Measurements from ENCODE around the gene YPEL3. TPM values are rescaled to one million over a fixed set of nuclear protein-coding genes. Genes with fewer than 3 reads are reported as not detected.

YPEL3 gene
- total RNA-seq, 1 donor from 2014 or later, result 18.8 TPM

DNA sequence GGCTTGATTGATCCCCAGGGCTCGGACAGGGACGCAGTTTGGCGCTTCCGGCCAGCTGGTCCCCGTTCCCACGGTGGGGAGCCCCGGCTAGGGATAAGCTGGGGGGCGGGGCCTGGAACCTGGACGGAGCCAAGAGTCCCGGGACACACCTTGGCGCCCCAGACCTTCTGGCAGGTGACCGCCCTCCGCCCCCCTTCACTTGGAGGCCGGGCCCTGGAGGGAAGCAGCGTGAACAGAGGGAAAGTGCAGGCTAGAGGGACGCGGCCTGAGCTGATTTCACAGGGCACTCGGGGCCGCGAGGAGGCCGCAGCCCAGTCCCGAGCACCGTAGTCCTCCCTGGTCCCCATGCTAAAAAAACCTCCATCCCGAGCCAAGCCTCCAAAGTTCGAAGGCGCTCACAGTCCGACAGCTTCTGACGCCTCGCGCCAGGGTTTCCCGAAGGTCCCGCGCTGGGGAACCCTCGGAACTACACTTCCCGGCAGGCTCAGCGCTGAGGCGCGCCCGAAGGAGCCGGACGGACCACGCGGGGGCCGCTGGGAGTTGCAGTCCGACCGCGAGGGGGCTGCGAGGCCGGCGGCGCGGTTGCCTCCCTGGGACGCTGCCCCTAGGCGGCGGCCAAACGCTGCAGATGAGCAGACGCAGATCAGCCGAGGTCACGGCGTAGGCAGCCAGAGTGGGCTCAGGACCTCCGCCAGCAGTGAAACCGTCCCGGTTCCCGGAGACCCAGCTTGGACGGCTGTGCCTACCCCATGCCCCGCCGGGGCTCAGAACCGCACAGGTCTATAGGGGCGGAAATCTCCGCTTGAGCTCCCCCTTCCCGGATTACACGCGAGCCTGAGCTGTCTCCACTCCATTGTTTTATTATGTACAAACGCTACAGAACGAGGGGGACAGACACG, 4.3 kb downstream of the YPEL3 start, which contains the start of gene TBX6:
TBX6 (minus strand) TSS at position 451 of the 899 bp plus-strand sequence. CDS start 731 bp downstream, outside the sequence.
- FAIRE-seq (no peak), DNase-seq (ENCODE audit: low spot score in 2 of 2) (peak; percentile 95 to 97)

DNA sequence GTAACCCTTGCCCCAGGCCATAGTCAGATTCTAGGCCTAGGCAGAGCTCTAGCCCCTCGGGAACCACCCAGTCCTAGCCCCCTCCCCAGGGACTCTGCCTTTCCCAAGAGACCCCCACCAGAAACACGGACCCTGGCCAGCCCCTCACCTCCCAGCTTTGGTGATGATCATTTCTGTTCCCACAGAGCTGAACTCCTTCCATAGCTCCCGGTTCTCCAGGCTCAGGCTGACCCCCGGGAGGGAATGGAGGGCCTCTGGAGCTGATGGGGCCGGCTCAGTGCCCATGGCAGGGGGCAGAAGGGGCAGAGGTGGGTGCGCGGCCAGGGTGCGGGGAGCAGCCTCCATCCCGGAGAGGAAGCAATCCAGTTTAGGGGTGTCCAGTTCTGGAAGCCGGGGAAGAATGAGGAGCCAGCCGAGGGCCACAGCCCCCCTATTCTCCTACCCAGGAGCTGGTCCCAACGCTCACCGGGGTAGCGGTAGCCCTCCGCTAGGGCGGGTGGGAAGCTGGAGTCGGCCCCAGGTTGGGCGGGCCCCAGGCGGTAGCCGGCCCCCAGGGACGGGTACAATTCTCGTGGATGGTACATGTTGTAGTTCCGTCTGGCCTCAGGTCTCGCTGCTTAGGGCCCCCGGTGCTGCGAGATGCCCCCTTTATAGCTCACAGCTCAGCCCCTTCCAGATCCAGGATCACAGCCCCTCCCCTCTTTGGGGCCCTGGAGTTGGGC, 5.2 kb downstream of the YPEL3 start:
- DNase-seq (ENCODE audit: low spot score in 2 of 2) (peak in 1 of 2 donors; percentile 20), FAIRE-seq (no peak)

DNA sequence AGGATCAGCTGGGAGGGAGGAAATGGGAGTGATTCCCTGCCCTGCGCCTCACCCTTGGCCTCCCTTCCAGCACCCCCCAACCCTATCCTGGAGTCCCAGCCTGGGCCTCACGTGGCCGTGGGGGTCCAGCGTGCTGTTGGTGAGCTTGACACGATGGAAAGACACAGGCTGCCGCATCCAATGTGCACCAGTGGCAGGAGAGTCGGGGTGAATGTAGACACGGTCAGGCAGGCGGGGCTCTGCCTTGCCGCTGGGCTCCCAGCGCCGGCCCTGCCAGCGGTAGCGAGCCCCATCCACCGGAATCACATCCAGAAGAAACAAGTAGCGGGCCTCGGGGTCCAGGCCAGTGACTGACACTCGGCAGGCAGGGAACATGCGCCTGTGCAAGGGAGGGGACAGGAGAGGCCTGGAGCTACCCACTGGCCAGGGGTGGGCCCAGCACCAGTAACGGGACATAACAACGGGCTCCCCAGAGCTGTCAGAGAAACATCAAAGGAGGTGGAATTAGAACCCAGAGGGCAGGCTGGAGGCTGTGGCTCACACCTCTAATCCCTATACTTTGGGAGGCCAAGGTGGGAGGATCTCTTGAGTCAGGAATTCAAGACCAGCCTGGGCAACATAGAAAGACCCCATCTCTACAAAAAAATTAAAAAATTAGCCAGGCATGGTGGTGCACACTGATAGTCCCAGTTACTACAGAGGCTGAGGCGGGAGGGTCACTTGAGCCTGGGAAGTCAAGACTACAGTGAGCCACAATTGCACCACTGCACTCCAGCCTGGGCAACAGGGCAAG, 7.0 kb downstream of the YPEL3 start:
- FAIRE-seq, result no peak
- no peak for DNase-seq (ENCODE audit: low spot score in 2 of 2)

DNA sequence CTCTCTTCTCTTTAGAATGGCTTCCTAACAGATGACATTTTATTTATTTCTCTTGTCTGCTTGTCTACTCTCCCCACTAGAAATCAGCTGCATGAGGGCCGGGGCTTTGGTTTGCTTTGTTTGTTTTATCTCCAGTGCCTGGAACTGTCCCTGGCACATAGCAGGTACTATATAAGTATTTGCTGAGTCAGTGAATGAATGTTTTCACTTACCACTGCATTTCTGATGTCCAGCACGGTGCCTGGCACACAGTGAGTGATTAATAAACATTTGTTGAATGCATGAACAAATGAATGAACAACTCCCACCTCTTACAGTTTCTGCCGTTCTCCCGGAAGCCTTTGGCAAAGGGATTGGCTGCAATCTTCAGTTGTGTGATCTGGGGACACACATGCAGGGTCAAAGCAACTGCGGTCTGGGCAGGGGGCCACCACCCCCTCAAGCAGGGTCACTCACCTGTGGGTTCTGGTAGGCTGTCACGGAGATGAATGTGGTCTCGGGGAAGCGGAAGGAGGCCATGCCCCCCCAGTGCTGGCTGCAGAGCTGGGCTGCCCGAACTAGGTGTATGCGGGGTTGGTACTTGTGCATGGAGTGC, 7.7 kb downstream of the YPEL3 start:
- no peak for FAIRE-seq
- no peak for DNase-seq (ENCODE audit: low spot score in 2 of 2)

DNA sequence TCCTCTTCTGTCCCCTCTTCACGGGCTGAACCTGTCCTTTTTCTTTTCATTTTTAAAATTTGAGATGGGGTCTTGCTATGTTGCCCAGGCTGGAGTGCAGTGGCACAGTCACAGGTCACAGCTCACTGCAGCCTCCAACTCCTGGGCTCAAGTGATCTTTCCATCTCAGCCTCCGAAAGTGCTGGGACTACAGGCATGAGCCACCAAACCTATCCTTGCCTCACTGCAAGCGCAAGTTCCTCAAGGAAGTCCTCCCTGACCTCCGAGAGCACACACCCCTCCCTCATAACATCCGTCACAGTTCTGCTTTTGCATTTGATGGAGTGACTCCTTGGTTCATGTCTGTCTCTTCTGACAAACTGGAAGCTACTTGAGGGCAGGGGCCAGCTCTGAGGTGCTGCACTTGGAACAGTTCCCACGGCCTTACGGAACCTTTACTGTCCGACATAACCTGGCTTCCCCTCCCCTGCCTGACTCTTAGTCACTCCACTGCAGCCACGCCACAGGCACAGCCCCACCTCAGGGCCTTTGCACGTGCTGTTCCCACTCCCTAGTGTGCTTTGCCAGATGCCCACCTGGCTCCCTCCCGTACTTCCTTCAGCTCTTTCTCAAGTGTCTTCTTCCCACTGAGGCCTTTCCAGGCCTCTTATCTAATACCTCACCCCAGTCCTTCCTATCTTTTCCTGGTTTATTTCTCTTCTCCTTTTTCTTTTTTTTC, 8.7 kb downstream of the YPEL3 start:
- DNase-seq (ENCODE audit: low spot score in 2 of 2) (peak in 1 of 2 donors; percentile 19), FAIRE-seq (no peak)

DNA sequence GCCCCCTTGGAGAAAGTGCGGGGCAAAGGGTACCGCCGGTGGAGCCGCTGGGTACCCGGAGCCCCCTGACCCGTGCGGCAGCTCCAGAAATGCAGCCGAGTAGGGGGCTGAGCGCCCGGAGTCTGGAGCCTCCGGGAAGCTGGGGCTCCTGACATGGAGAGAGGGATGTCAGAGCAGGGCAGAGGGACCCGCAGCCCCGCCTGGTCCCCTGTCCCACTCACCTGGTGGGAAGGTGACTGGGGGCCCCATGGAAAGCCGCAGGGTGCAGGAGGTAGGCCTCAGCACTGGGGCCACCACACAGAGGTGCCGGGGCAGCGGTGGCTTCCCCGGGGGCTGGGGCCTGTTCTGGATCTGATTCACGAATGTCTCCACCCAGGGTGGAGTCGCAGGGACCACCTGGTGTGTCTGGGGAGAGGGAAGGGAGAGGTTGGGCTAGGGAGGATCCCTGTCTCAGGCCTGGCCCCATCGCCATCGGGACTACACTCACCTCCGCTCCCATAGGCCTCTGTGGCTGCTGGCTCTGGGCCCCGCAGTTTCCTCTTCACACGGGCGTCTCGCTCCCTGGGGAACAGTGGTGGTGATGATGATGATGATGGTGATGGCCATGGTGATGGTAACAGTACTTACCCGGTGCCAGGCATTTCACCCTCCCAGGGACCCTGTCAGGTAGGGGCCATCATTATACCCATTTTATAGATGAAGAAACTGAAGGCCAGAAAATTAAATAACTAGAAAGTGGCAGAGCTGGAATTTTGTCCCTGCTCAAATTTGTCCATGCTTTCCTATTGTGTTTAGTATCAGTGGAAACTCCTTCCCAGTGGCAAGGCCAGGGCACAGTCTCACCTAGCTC, 9.5 kb downstream of the YPEL3 start:
- FAIRE-seq (no peak), DNase-seq (ENCODE audit: low spot score in 2 of 2) (no peak)

DNA sequence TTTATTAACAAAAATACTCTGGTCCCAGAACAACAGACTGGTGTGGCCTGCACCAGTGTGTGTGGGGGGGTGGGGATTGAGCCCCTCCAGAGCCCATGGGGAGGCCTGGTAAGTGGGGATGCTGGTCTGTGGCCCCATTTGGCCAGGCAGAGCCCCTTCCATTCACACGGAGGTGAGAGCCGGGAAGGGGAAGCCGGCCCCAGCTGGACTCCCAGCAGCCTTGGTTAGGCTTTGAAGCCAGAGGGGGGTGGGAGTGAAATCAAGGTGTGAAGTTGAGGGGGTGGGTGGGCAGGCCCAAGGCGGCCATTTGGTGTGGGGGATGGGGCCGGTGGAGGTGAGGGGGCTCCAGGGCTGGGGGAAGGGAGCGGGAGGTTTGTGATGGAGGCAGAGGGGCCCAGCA, 10.2 kb downstream of the YPEL3 start:
- no peak for DNase-seq (ENCODE audit: low spot score in 2 of 2)
- FAIRE-seq, result no peak

DNA sequence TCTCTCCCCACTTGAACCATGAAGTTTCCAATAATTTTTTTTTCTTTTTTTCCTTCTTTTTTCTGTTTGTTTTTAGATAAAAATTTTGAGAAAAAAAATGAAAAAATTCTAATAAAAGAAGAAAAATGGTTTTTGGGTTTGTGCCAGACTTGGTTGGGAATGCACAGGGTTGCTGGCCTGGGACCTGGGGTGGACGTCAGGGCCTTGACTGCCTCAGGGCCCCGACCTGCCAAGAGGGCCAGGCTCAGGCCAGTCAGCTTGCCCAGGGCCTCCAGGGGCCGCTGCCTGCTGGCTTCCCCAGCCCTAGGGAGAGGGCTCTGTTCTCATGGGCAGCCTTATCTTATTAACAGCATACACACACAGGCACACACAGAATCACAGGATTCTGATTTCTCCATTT, 10.8 kb downstream of the YPEL3 start:
- DNase-seq (ENCODE audit: low spot score in 2 of 2) (peak in 1 of 2 donors; percentile 13), FAIRE-seq (no peak)

DNA sequence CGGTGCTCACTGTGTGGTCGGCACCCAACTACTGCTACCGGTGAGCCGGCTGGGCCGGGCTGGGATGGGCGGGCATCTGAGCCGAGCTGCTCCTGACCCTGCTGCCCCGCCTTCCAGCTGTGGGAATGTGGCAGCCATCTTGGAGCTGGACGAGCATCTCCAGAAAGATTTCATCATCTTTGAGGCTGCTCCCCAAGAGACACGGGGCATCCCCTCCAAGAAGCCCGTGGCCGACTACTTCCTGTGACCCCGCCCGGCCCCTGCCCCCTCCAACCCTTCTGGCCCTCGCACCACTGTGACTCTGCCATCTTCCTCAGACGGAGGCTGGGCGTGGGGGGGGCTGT, 11.2 kb downstream of the YPEL3 start:
- DNase-seq (ENCODE audit: low spot score in 2 of 2) (no peak), FAIRE-seq (no peak)

DNA sequence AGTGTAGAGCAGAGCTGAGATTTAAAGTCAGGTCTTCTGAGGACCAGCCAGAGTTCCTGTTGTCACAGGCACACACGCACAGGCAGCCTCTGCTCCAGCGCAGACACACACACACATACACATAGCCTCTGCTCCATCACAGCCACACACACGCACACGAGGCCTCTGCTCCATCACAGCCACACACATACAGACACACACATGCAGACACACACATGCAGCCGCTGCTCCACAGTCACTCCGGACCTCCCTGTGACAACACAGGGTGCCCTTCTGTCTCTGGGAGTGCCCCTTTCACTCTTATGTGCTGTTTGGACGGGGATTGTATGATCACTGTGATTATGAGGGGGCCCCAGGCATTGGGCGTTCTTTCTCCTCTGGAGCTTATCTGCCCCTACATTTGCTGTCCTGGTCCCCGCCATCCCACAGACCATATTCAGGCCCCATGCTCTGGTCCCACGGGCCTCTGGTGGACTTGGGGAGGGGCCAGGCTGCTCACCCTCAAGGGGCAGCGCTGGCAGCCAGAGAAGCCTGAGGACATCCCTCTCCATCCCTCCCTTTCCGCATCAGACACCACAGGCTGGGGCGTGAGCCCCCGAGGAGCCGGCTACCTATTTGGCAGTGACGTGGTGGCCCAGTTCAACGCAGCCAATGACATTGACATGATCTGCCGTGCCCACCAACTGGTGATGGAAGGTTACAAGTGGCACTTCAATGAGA, 11.8 kb downstream of the YPEL3 start:
- no peak for FAIRE-seq

DNA sequence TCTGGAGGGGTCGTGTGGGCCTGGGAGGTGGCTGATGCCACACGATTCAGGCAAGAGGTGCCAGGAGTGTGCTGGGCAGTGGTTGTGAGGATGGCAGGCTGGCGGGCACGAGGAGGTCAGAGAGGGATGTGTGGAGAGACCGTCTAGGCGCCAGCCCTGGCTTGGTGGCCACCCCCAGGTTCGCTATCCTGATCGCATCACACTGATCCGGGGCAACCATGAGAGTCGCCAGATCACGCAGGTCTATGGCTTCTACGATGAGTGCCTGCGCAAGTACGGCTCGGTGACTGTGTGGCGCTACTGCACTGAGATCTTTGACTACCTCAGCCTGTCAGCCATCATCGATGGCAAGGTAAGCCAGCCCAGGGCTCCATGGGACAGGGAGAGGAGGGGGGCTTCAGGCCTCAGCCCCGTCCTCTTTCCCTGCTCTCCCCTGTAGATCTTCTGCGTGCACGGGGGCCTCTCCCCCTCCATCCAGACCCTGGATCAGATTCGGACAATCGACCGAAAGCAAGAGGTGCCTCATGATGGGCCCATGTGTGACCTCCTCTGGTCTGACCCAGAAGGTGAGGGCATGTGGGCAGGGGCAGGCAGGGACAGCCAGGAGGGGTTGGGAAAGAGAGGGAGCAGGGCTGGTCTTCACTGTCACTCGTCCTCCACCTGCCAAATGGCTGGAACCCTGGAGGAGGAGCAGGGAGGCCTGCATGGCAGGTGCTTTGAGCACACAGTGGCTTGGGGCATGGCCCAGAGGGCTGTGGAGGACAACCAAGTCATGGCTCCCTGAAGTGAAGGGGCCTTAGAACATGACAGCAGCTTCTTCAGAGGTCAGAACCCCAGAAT, 12.6 kb downstream of the YPEL3 start:
- no peak for FAIRE-seq

More for the DNA sequence above, 11.8 kb downstream of the YPEL3 start:
- DNase-seq (ENCODE audit: low spot score in 2 of 2), result no peak

DNA sequence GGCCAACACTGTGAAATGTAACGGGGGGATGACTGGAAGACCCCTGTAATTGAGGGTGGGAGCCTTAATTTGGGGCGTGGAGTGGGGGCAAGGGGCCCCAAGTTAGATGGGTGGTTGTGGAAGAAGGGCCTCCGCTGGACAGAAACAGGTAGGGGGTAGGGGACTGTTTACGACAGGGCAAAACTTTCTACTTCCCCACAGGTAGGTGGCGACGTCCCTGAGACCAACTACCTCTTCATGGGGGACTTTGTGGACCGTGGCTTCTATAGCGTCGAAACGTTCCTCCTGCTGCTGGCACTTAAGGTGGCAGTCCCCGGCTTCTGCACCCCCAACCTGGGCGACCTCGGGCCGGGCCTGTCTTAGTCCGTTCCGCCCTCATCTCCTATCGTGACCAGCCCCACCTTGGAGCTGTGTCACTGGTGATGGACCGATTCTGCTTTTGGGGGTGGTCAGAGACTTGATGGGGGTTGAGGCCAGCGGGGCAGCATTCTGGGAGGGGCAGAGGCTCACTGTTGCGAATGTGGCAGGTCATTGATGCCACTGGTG, 13.4 kb downstream of the YPEL3 start:
- FAIRE-seq, result no peak

More for the DNA sequence above, 12.6 kb downstream of the YPEL3 start:
- no peak for DNase-seq (ENCODE audit: low spot score in 2 of 2)

DNA sequence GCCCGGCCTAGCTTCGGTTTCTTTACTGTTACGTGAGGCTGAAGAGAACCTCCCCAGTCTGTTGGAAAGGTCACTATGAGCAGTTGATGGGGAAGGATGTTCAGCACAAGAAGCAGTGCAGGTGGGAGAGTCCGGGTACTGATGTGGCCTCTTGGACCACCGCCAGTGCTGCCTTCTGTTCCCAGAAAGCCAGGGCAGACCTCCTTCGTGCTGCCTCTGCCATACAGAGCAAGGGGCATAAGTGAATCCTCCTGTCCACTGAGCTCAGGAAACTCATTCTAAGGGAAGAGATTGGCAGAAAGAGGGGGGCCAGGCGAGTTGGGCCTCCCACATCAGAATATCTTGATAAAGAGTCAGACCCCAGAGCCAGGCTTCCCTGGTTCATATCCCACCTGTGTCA, 16.5 kb downstream of the YPEL3 start:
- FAIRE-seq, result no peak
- no peak for DNase-seq (ENCODE audit: low spot score in 2 of 2)

More for the DNA sequence above, 13.4 kb downstream of the YPEL3 start:
- DNase-seq (ENCODE audit: low spot score in 2 of 2), result no peak

DNA sequence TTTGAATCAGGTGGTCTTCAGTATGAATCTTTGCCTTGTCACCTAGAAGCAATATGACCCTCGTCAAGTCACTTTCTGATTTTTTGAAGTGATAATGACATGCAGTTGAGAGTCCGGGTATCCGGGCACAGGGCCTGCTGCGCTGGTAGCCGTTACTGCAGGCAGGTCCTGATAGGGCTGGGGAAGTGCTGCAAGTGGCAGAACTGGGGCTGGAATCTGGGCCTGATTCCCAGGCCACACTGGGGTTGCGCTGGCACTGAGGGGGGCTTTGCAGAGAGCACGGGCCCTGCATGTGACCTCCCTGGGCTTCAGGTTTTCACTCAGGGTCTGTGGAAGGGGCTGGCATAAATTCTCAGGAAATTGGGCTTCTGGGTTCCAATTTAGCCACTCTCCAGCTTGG, 17.3 kb downstream of the YPEL3 start:
- no peak for FAIRE-seq

DNA sequence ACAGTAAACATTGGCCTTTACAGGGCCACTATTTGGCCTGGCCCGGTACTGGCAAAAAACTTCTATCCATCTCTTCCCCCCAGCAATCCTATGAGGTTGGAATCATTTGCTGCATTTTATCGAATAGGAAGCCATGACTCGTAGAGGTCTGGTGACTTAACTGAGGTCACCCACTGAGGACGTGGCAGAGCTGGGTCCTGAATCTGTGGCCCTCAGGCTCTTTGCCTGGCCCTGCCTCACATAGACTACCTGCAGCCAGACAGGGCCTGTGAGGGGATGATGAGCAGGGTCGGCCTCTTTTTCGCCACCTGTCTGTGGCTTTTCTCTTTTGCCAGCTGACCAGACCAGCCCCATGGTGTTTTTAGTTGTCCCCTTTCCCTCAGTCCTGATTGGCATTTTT, 18.4 kb downstream of the YPEL3 start:
- no peak for FAIRE-seq

More for the DNA sequence above, 17.3 kb downstream of the YPEL3 start:
- no peak for DNase-seq (ENCODE audit: low spot score in 2 of 2)

DNA sequence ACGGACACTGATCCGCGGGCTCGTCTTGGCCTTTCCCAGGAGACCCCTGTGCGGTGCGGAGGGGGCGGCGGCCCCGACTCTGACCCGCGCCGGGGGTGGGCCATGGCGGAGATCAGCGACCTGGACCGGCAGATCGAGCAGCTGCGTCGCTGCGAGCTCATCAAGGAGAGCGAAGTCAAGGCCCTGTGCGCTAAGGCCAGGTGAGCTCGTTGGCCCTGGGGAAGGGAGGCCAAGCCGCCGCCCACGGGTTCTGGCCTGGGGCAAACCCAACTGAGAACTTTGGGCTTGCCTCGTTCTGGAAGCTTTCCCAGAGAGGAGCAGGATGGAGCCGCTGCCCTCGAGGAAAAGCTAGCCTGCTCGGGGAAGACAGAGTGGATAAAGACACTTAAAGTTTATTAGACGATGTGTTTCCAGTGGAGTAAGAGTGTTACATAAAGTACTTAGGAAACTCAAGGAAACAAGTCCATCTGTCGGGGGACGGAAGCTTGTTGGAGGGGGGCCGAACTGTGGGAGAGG, 19.7 kb downstream of the YPEL3 start:
- no peak for DNase-seq (ENCODE audit: low spot score in 2 of 2)
- FAIRE-seq, result no peak

More for the DNA sequence above, 18.4 kb downstream of the YPEL3 start:
- DNase-seq (ENCODE audit: low spot score in 2 of 2), result no peak

Data from frontal cortex (tissue), 4 donors.